H9 (cell line): ENCODE data around the gene OAF. TPM values are rescaled to one million over a fixed set of nuclear protein-coding genes. Genes with fewer than 3 reads are reported as not detected.

Experiments
- DNase-seq: peaks from one replicate; pipeline ENCODE4 v3.0.0-alpha.2; 2017
- H2AFZ ChIP-seq: one replicate; pipeline ENCODE4 v1.6.1; 2013; ENCODE audit warnings: mild to moderate bottlenecking, low read length, control low read depth, moderate library complexity
- H2AK5ac ChIP-seq: 2 replicates; pipeline ENCODE4 v1.6.1; 2013; ENCODE audit warnings: low read length, control low read depth, mixed read lengths; ENCODE audit not compliant: insufficient read length
- H2BK120ac ChIP-seq: one replicate; pipeline ENCODE4 v1.6.1; 2013; ENCODE audit warnings: low read depth, mild to moderate bottlenecking, low read length, control low read depth, inconsistent platforms; ENCODE audit not compliant: poor library complexity, severe bottlenecking
- H2BK12ac ChIP-seq: 2 replicates; pipeline ENCODE4 v1.6.1; 2013; ENCODE audit warnings: low read length, control low read depth, mixed read lengths, low read depth; ENCODE audit not compliant: insufficient read length
- H2BK15ac ChIP-seq: 2 replicates; pipeline ENCODE4 v1.6.1; 2013; ENCODE audit warnings: low read depth, low read length, control low read depth
- H2BK20ac ChIP-seq: one replicate; pipeline ENCODE4 v1.6.1; 2013; ENCODE audit warnings: low read depth, mild to moderate bottlenecking, low read length, control low read depth, inconsistent platforms; ENCODE audit not compliant: poor library complexity, severe bottlenecking
- H2BK5ac ChIP-seq: 2 replicates; pipeline ENCODE4 v1.6.1; 2013; ENCODE audit warnings: low read length, control low read depth, mixed read lengths; ENCODE audit not compliant: insufficient read length
- H3K14ac ChIP-seq: 2 replicates; pipeline ENCODE4 v1.6.1; 2013; ENCODE audit warnings: low read length, control low read depth; ENCODE audit not compliant: insufficient read depth
- H3K18ac ChIP-seq: 2 replicates; pipeline ENCODE4 v1.6.1; 2013; ENCODE audit warnings: low read depth, mild to moderate bottlenecking, mixed read lengths, low read length, control low read depth; ENCODE audit not compliant: insufficient read length
- H3K23ac ChIP-seq: 2 replicates; pipeline ENCODE4 v1.6.1; 2013; ENCODE audit warnings: low read length, control low read depth, mixed read lengths, low read depth; ENCODE audit not compliant: insufficient read length
- H3K23me2 ChIP-seq: 2 replicates; pipeline ENCODE4 v1.6.1; 2013; ENCODE audit warnings: low read depth, mild to moderate bottlenecking, mixed read lengths, low read length, control low read depth; ENCODE audit not compliant: insufficient read length, poor library complexity, severe bottlenecking
- H3K27ac ChIP-seq: 2 replicates; pipeline ENCODE4 v1.5.1; 2013; ENCODE audit warnings: low read length, control low read depth, mixed read lengths, low read depth; ENCODE audit not compliant: insufficient read length
- H3K27me3 ChIP-seq: 2 replicates; pipeline ENCODE4 v1.6.1; 2013; ENCODE audit warnings: low read length, control low read depth, inconsistent platforms; ENCODE audit not compliant: insufficient read depth
- H3K4ac ChIP-seq: 2 replicates; pipeline ENCODE4 v1.6.1; 2013; ENCODE audit warnings: low read depth, mild to moderate bottlenecking, control low read depth, inconsistent platforms, low read length, moderate library complexity
- H3K4me1 ChIP-seq: 2 replicates; pipeline ENCODE4 v1.6.1; 2013; ENCODE audit warnings: low read length, control low read depth, inconsistent platforms; ENCODE audit not compliant: insufficient read depth
- H3K4me2 ChIP-seq: 2 replicates; pipeline ENCODE4 v1.6.1; 2013; ENCODE audit warnings: low read length, control low read depth, mixed read lengths; ENCODE audit not compliant: insufficient read length, insufficient read depth
- H3K56ac ChIP-seq: 2 replicates; pipeline ENCODE4 v1.6.1; 2013; ENCODE audit warnings: low read depth, mild to moderate bottlenecking, mixed read lengths, low read length, control low read depth; ENCODE audit not compliant: insufficient read length
- H3K79me1 ChIP-seq: 2 replicates; pipeline ENCODE4 v1.6.1; 2013; ENCODE audit warnings: low read depth, mild to moderate bottlenecking, moderate library complexity, low read length, control low read depth, inconsistent platforms; ENCODE audit not compliant: insufficient read depth, poor library complexity, severe bottlenecking
- H3K79me2 ChIP-seq: 2 replicates; pipeline ENCODE4 v1.6.1; 2013; ENCODE audit warnings: low read length, control low read depth, inconsistent platforms; ENCODE audit not compliant: insufficient read depth
- H3K9ac ChIP-seq: 2 replicates; pipeline ENCODE4 v1.6.1; 2013; ENCODE audit warnings: low read length, control low read depth, mixed read lengths; ENCODE audit not compliant: insufficient read length; ENCODE audit errors: extremely low read depth
- H3K9me3 ChIP-seq: one replicate; pipeline ENCODE4 v1.6.1; 2013; ENCODE audit warnings: low read depth, low read length, inconsistent platforms; ENCODE audit not compliant: control insufficient read depth
- H3T11ph ChIP-seq: one replicate; pipeline ENCODE4 v1.6.1; 2013; ENCODE audit warnings: mild to moderate bottlenecking, low read length, control low read depth, inconsistent platforms
- H4K20me1 ChIP-seq: one replicate; pipeline ENCODE4 v1.6.1; 2013; ENCODE audit not compliant: control insufficient read depth, insufficient read length, insufficient read depth
- H4K5ac ChIP-seq: 2 replicates; pipeline ENCODE4 v1.6.1; 2013; ENCODE audit warnings: low read depth, mild to moderate bottlenecking, mixed read lengths, low read length, control low read depth; ENCODE audit not compliant: insufficient read length
- H4K8ac ChIP-seq: replicated peaks from 2 replicates; pipeline ENCODE4 v1.6.1; 2013; ENCODE audit warnings: low read length, control low read depth, mixed read lengths, low read depth; ENCODE audit not compliant: insufficient read length
- H4K91ac ChIP-seq: 2 replicates; pipeline ENCODE4 v1.6.1; 2013; ENCODE audit warnings: low read depth, mild to moderate bottlenecking, moderate library complexity, mixed read lengths, low read length, control low read depth; ENCODE audit not compliant: insufficient read length
- H3K27ac Mint-ChIP-seq, 3 experiments: 2 replicates in 2 of 3; 3 replicates in 1 of 3; pipeline ENCODE4 v1.8.0; 2020 to 2021; ENCODE audit warnings: mixed read lengths in 3 of 3, mild to moderate bottlenecking in 1 of 3, moderate library complexity in 1 of 3
- H3K27me3 Mint-ChIP-seq: 2 replicates; pipeline ENCODE4 v1.8.0; 2021; ENCODE audit warnings: low read depth, mild to moderate bottlenecking, moderate library complexity, mixed read lengths
- H3K36me3 Mint-ChIP-seq, 3 experiments: 2 replicates in 2 of 3; 3 replicates in 1 of 3; pipeline ENCODE4 v1.8.0; 2020 to 2021; ENCODE audit warnings: low read depth in 3 of 3, mixed read lengths in 3 of 3; ENCODE audit not compliant: insufficient read depth in 1 of 3
- H3K4me1 Mint-ChIP-seq, 2 experiments: 2 replicates each; pipeline ENCODE4 v1.8.0; 2020; ENCODE audit warnings: mixed read lengths in 2 of 2
- H3K4me3 Mint-ChIP-seq, 2 experiments: 2 replicates in 1 of 2; 3 replicates in 1 of 2; pipeline ENCODE4 v1.8.0; 2020 to 2021; ENCODE audit warnings: mild to moderate bottlenecking in 2 of 2, mixed read lengths in 2 of 2, moderate library complexity in 1 of 2
- H3K9me3 Mint-ChIP-seq, 2 experiments: 2 replicates in 1 of 2; 3 replicates in 1 of 2; pipeline ENCODE4 v1.8.0; 2020; ENCODE audit warnings: mild to moderate bottlenecking in 2 of 2, mixed read lengths in 2 of 2, moderate library complexity in 1 of 2
- WGBS: extraction: QIAGEN DNeasy Blood & Tissue Kit; methylation state at CpG from one replicate; pipeline ENCODE4 v1.1.7; 2013; ENCODE audit warnings: missing lambda C conversion rate, low lambda C conversion rate, mixed read lengths; ENCODE audit not compliant: insufficient read length; ENCODE audit errors: extremely low coverage; 5-methylcytosine and 5-hydroxymethylcytosine counted together
- total RNA-seq: library from RNA; stranded (reverse); gene quantifications from 2 replicates; pipeline ENCODE4 v1.2.1, GENCODE V29; 2021
- TF ChIP-seq, protein P1 (sequence below): fragments of 200-600 bp; sonication (generic); conservative IDR thresholded peaks from 3 replicates; pipeline ENCODE4 v1.8.0; 2021; ENCODE audit warnings: antibody characterized with exemption, mild to moderate bottlenecking

The OAF gene
- total RNA-seq, 1 experiment from 2014 or later, result 1.1 TPM

DNA sequence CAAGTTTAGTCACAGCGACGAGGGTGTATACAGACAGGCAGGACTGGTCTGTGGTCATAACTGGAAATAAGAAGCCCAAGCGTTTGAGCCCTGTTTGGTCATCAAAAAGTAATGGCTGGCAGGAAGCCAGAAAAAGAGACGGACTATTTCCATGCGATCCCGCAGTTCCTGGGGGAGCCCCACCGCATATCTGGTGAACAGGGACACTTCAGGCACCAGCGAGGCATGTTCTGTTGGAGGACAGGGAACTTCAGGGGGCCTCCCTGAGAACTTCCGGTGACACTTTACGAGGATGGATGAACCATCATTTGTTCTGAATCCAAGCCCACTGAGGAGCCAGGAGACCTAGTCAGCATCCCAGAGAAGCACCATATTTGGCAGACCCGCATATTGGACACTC, 43.2 kb upstream of the OAF start:
- TF ChIP-seq, protein P1, sequence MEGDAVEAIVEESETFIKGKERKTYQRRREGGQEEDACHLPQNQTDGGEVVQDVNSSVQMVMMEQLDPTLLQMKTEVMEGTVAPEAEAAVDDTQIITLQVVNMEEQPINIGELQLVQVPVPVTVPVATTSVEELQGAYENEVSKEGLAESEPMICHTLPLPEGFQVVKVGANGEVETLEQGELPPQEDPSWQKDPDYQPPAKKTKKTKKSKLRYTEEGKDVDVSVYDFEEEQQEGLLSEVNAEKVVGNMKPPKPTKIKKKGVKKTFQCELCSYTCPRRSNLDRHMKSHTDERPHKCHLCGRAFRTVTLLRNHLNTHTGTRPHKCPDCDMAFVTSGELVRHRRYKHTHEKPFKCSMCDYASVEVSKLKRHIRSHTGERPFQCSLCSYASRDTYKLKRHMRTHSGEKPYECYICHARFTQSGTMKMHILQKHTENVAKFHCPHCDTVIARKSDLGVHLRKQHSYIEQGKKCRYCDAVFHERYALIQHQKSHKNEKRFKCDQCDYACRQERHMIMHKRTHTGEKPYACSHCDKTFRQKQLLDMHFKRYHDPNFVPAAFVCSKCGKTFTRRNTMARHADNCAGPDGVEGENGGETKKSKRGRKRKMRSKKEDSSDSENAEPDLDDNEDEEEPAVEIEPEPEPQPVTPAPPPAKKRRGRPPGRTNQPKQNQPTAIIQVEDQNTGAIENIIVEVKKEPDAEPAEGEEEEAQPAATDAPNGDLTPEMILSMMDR, result no peak
- no CpG with 5 or more reads among the region's 11 CpGs for WGBS
- no peak overlapping the region for H3K27ac ChIP-seq
- no peak overlapping the region for H2BK20ac ChIP-seq
- no peaks in the 10 kb centered on the region for H3K79me2 ChIP-seq
- no peak overlapping the region for H3K14ac ChIP-seq
- peaks cover 92% of the 10 kb centered on the region for H3K27me3 Mint-ChIP-seq
- no peak overlapping the region for H3K18ac ChIP-seq
- H2BK15ac ChIP-seq, result no peak overlapping the region
- no peak overlapping the region for H4K91ac ChIP-seq
- no peak overlapping the region for H2AK5ac ChIP-seq
- no peak overlapping the region for H3K4ac ChIP-seq
- H3T11ph ChIP-seq, result no peak overlapping the region
- H3K4me1 Mint-ChIP-seq, result peaks cover 4 to 9% of the 10 kb centered on the region in 2 experiments; a peak in 3 of 4 replicates
- H3K79me1 ChIP-seq, result no peaks in the 10 kb centered on the region
- no peak overlapping the region for H2BK5ac ChIP-seq
- no peak overlapping the region for H3K4me2 ChIP-seq
- H3K9me3 Mint-ChIP-seq, result peaks cover 2 to 7% of the 10 kb centered on the region in 2 experiments; a peak in 3 of 5 replicates
- no peaks in the 10 kb centered on the region; the same call in 1 of the 2 replicates for H3K4me1 ChIP-seq
- H4K5ac ChIP-seq, result no peak overlapping the region
- H3K56ac ChIP-seq, result no peak overlapping the region
- DNase-seq, result no peak
- H3K9me3 ChIP-seq, result no peaks in the 10 kb centered on the region
- no peak overlapping the region for H3K23ac ChIP-seq
- H3K9ac ChIP-seq, result no peak overlapping the region
- H4K20me1 ChIP-seq, result no peaks in the 10 kb centered on the region
- H2BK12ac ChIP-seq, result no peak overlapping the region
- no peak overlapping the region for H2BK120ac ChIP-seq
- peak overlapping the region in 1 of 2 experiments; percentile 14; a peak in 1 of 5 replicates for H3K4me3 Mint-ChIP-seq
- no peaks in the 10 kb centered on the region for H3K36me3 Mint-ChIP-seq
- H4K8ac ChIP-seq, result no peak overlapping the region
- H3K27ac Mint-ChIP-seq, result no peak overlapping the region
- H3K27me3 ChIP-seq, result peaks cover 25% of the 10 kb centered on the region; the same call in 1 of the 2 replicates
- peaks cover 10% of the 10 kb centered on the region for H3K23me2 ChIP-seq
- H2AFZ ChIP-seq, result no peak overlapping the region
